Superior temporal gyrus (tissue), 1 donor: ENCODE data around the gene GUCA1A.
"Not testable (repeated sequence)": the region's sequence is repeated elsewhere in the genome, so short reads cannot be mapped to it uniquely, and the experiment has no call there.

ENCODE experiments used
- DNase-seq: peaks from one replicate; pipeline ENCODE4 v3.0.0-alpha.2; 2016; ENCODE audit errors: extremely low spot score

The GUCA1A gene

GRCh38 chr6:42147138-42147562 lies 26.0 kb upstream of the GUCA1A start:
- DNase-seq: no peak

GRCh38 chr6:42148058-42148457 lies 25.1 kb upstream of the GUCA1A start:
- no peak for DNase-seq

- no peak for DNase-seq
Measured at GRCh38 chr6:42150254-42150653, 22.9 kb upstream of the GUCA1A start.

GRCh38 chr6:42152024-42152423 lies 21.1 kb upstream of the GUCA1A start:
- DNase-seq: no peak

- not testable (repeated sequence) for DNase-seq
Measured at GRCh38 chr6:42152528-42153213, 20.5 kb upstream of the GUCA1A start.

GRCh38 chr6:42153921-42154320 lies 19.2 kb upstream of the GUCA1A start:
- no peak for DNase-seq

GRCh38 chr6:42154461-42155209 lies 18.5 kb upstream of the GUCA1A start:
- no peak for DNase-seq

GRCh38 chr6:42155293-42155692 lies 17.9 kb upstream of the GUCA1A start:
- no peak for DNase-seq

GRCh38 chr6:42156638-42157037 lies 16.5 kb upstream of the GUCA1A start:
- no peak for DNase-seq

GRCh38 chr6:42158011-42158410 lies 15.2 kb upstream of the GUCA1A start:
- DNase-seq: no peak

- DNase-seq: no peak
Measured at GRCh38 chr6:42158631-42159030, 14.5 kb upstream of the GUCA1A start.

- DNase-seq: no peak
Measured at GRCh38 chr6:42159431-42160024, 13.6 kb upstream of the GUCA1A start.

- no peak for DNase-seq
Measured at GRCh38 chr6:42162384-42162783, 10.8 kb upstream of the GUCA1A start.

- no peak for DNase-seq
Measured at GRCh38 chr6:42162812-42163211, 10.4 kb upstream of the GUCA1A start.

GRCh38 chr6:42163981-42164380 lies 9.2 kb upstream of the GUCA1A start:
- no peak for DNase-seq

GRCh38 chr6:42165016-42165415 lies 8.1 kb upstream of the GUCA1A start:
- DNase-seq: no peak

GRCh38 chr6:42166444-42167141 lies 6.6 kb upstream of the GUCA1A start:
- DNase-seq: peak; percentile 77

GRCh38 chr6:42168650-42169049 lies 4.5 kb upstream of the GUCA1A start:
- DNase-seq: no peak

GRCh38 chr6:42169780-42170179 lies 3.4 kb upstream of the GUCA1A start:
- DNase-seq: not testable (repeated sequence)

- DNase-seq: no peak
Measured at GRCh38 chr6:42171813-42172581, 1.2 kb upstream of the GUCA1A start.

GRCh38 chr6:42175860-42176259 lies 2.7 kb downstream of the GUCA1A start:
- DNase-seq: no peak

GRCh38 chr6:42176981-42177380 lies 3.8 kb downstream of the GUCA1A start:
- no peak for DNase-seq
